Panc1 (cell line): ENCODE data around the gene NAV1.

Source experiments
- REST ChIP-seq, 2 experiments: IDR thresholded peaks; 2 replicates each; pipeline ENCODE4 v1.6.1; 2011 to 2012; ENCODE audit warnings: low read depth in 2 of 2, control low read depth in 1 of 2, low read length in 1 of 2, mild to moderate bottlenecking in 1 of 2, moderate library complexity in 1 of 2; ENCODE audit not compliant: insufficient read depth in 1 of 2
- TF ChIP-seq, protein P1 (sequence below): fragments of 450-650 bp; IDR thresholded peaks from 2 replicates; pipeline ENCODE4 v1.5.1; 2017; ENCODE audit warnings: mild to moderate bottlenecking

DNA sequence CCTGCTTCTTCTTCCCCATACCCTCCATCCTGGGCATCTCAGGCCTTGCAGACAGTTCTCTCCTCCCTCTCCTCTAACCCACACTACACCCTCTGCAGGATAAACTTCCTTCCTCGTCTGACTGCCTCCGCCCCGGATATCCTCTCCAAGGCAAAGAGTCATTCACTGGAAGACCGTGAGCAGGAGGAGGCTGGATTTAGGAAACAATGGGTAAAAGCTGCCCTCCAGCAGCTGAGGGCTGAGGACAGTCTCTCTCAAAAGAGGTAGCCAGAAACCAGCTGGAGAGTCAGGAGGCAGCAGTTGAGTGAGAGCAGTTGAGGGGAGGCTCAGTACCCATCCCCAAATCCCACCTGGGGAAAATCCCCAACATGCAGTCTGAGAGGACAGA, 33.4 kb upstream of the NAV1 start:
- TF ChIP-seq, protein P1, sequence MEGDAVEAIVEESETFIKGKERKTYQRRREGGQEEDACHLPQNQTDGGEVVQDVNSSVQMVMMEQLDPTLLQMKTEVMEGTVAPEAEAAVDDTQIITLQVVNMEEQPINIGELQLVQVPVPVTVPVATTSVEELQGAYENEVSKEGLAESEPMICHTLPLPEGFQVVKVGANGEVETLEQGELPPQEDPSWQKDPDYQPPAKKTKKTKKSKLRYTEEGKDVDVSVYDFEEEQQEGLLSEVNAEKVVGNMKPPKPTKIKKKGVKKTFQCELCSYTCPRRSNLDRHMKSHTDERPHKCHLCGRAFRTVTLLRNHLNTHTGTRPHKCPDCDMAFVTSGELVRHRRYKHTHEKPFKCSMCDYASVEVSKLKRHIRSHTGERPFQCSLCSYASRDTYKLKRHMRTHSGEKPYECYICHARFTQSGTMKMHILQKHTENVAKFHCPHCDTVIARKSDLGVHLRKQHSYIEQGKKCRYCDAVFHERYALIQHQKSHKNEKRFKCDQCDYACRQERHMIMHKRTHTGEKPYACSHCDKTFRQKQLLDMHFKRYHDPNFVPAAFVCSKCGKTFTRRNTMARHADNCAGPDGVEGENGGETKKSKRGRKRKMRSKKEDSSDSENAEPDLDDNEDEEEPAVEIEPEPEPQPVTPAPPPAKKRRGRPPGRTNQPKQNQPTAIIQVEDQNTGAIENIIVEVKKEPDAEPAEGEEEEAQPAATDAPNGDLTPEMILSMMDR: no peak
- TF ChIP-seq REST (IDR thresholded peaks at IDR 0.05; ENCODE audit: insufficient read depth in 1 of 2, low read depth in 2 of 2, low read length in 1 of 2): no peak
